OCI-LY3 (cell line): ENCODE results near the gene ANKRD11.

Experiments
- H2AFZ ChIP-seq: fragments of 200-600, 300-600 bp; shearing (Covaris generic); 2 replicates; pipeline ENCODE4 v1.6.0; 2014; ENCODE audit warnings: antibody characterized with exemption, low read depth, low read length
- H3K27ac ChIP-seq: fragments of 200-600, 300-600 bp; sonication (generic); 2 replicates; pipeline ENCODE4 v1.5.1; 2014; ENCODE audit warnings: mild to moderate bottlenecking, low read length, moderate library complexity, mixed read lengths
- H3K27me3 ChIP-seq: fragments of 200-600, 300-600 bp; sonication (generic); 2 replicates; pipeline ENCODE4 v1.6.1; 2014; ENCODE audit warnings: low read depth, low read length, mixed read lengths
- H3K36me3 ChIP-seq: fragments of 200-600, 300-600 bp; sonication (generic); replicated peaks from 2 replicates; pipeline ENCODE3; 2014; ENCODE audit warnings: low read depth, low read length, mixed read lengths
- H3K4me1 ChIP-seq: fragments of 300-600, 200-600 bp; sonication (generic); 2 replicates; pipeline ENCODE4 v1.6.1; 2014; ENCODE audit warnings: low read length, mixed read lengths
- H3K4me2 ChIP-seq: fragments of 200-600, 300-600 bp; sonication (generic); 2 replicates; pipeline ENCODE4 v1.6.1; 2014; ENCODE audit warnings: low read length, mixed read lengths
- H3K4me3 ChIP-seq: fragments of 300-600, 200-600 bp; sonication (generic); 2 replicates; pipeline ENCODE4 v1.5.1; 2014; ENCODE audit warnings: antibody characterized with exemption, mild to moderate bottlenecking, low read length, moderate library complexity
- H3K79me2 ChIP-seq: fragments of 300-600, 200-600 bp; shearing (Covaris generic); 2 replicates; pipeline ENCODE4 v1.6.1; 2014; ENCODE audit warnings: mild to moderate bottlenecking, low read length, mixed read lengths
- H3K9ac ChIP-seq: fragments of 300-600, 200-600 bp; shearing (Covaris generic); 2 replicates; pipeline ENCODE4 v1.6.0; 2014; ENCODE audit warnings: mild to moderate bottlenecking, low read length, moderate library complexity
- H3K9me3 ChIP-seq: fragments of 200-600, 300-600 bp; shearing (Covaris generic); 2 replicates; pipeline ENCODE4 v1.6.1; 2014; ENCODE audit warnings: low read length, mixed read lengths; ENCODE audit not compliant: insufficient read depth
- H4K20me1 ChIP-seq: fragments of 200-600, 300-600 bp; sonication (generic); 2 replicates; pipeline ENCODE4 v1.6.1; 2016; ENCODE audit warnings: low read length, mixed read lengths; ENCODE audit not compliant: insufficient read depth
- EZH2phosphoT487 ChIP-seq: fragments of 200-600 bp; shearing (Covaris generic); IDR thresholded peaks from 2 replicates; pipeline ENCODE4 v1.6.1; 2018; ENCODE audit warnings: antibody characterized with exemption, mixed run types, low read depth
- TF ChIP-seq, protein P1 (sequence below): fragments of 200-600, 300-600 bp; sonication (generic); IDR thresholded peaks from 2 replicates; pipeline ENCODE4 v1.5.1; 2014; ENCODE audit warnings: antibody characterized with exemption, low read length, low read depth

Gene ANKRD11

DNA sequence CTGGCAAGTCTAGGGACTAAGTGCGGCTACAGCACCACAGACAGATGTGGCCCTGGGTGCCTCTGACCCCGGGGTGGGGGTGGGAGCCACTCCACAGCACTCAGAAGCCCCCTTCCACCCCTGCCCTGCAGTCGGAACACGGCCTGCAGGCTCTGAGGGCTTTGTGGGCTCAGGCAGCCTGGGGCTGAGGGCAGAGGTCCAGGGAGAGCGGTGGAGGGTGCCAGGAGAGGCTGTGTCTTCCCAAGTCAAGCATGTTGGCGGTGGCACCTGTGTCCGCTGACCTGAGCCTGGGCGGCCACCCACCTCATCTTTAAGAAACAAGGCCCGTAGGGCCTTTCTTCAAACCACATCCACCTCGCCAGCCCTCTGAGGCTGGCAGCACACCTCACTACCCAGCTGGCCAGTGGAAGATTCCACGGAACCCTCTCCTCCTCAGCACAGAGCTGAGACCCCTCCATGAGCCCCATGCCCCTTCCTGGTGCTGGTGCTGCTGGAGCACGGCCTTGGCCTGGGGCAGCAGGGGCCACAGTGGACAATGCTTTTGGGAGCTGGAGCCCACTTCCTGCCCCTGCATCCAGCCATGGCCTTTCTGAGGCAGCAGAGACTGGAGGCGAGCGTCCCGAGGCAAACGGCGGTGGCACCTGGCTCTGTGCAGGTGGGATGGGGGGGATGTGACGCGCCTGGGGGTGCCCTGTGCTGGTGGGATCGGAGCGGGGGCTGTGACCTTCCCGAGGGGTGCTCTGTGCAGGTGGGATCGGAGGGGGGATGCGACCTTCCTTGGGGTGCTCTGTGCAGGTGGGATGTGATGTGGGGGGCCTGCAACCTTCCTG, 195.1 kb downstream of the ANKRD11 start:
- Histone ChIP-seq H3K4me3 (no peak overlapping the region), H3K4me1 (no peaks in the 10 kb centered on the region), H3K4me2 (no peak overlapping the region), H3K27ac (no peak overlapping the region), H2AFZ (no peak overlapping the region), H3K9me3 (no peaks in the 10 kb centered on the region), H3K36me3 (peaks cover 9% of the 10 kb centered on the region), H4K20me1 (peaks cover 72% of the 10 kb centered on the region), H3K79me2 (peaks cover 63% of the 10 kb centered on the region), H3K27me3 (no peaks in the 10 kb centered on the region), H3K9ac (no peak overlapping the region)
- TF ChIP-seq EZH2phosphoT487: no peak

DNA sequence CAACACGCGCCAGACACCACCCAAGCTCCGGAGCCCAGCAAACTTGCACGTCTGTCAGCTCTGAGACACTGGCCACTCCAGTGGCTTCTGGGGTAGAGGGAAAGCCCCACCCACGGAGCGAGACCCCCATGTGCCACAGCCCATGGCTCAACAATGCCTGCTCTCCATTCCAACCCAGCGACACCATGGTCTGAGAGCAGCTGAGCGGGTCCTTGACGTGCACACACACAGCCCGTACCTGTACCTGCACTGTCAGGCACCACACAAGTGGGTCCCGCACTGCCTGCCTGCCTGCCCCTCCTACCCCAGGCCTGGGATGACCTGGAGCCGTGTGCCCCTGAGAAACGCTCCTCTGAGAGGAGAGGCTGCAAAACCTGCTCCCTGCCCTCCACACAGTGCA, 195.9 kb downstream of the ANKRD11 start:
- Histone ChIP-seq H4K20me1 (peaks cover 72% of the 10 kb centered on the region), H3K27ac (no peak overlapping the region), H3K9ac (no peak overlapping the region), H3K4me1 (no peaks in the 10 kb centered on the region), H3K9me3 (no peaks in the 10 kb centered on the region), H3K27me3 (no peaks in the 10 kb centered on the region), H3K4me2 (no peak overlapping the region), H2AFZ (no peak overlapping the region), H3K36me3 (peaks cover 9% of the 10 kb centered on the region), H3K4me3 (no peak overlapping the region), H3K79me2 (peaks cover 62% of the 10 kb centered on the region)
- no peak for TF ChIP-seq EZH2phosphoT487
- TF ChIP-seq, protein P1, sequence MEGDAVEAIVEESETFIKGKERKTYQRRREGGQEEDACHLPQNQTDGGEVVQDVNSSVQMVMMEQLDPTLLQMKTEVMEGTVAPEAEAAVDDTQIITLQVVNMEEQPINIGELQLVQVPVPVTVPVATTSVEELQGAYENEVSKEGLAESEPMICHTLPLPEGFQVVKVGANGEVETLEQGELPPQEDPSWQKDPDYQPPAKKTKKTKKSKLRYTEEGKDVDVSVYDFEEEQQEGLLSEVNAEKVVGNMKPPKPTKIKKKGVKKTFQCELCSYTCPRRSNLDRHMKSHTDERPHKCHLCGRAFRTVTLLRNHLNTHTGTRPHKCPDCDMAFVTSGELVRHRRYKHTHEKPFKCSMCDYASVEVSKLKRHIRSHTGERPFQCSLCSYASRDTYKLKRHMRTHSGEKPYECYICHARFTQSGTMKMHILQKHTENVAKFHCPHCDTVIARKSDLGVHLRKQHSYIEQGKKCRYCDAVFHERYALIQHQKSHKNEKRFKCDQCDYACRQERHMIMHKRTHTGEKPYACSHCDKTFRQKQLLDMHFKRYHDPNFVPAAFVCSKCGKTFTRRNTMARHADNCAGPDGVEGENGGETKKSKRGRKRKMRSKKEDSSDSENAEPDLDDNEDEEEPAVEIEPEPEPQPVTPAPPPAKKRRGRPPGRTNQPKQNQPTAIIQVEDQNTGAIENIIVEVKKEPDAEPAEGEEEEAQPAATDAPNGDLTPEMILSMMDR: no peak

DNA sequence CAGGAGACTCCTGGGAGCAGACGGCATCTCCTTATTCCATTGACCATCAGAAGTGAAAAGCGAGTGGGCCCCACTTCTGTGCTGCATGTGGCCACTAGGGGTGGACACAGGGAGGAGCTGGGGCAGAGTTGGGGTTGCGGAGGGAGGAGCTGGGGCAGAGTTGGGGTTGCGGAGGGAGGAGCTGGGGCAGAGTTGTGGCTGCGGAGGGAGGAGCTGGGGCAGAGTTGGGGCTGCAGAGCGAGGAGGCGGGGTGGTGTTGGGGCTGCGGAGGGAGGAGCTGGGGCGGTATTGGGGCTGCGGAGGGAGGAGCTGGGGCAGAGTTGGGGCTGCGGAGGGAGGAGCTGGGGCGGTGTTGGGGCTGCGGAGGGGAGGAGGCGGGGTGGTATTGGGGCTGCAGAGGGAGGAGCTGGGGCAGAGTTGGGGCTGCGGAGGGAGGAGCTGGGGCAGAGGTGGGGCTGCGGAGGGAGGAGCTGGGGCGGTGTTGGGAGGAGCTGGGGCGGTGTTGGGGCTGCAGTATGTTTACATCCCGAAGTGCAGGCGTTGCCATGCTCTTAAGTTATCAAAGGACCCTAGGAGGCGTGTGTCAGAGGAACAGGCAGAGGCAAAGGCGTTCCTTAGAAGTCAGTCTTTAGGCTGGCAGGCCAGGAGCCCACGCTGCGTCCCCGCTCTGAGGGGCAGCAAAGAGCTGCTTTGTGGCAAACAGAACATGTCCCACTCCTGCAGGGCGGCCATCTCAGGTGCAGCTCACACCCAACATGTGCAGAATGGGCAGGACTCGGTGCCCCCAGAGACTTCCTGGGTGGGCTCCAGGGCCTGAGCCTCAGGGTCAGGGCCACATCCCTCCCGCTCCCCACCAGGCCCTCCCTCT, 196.9 kb downstream of the ANKRD11 start:
- Histone ChIP-seq H3K4me2 (no peak overlapping the region), H3K9ac (no peak overlapping the region), H4K20me1 (peaks cover 66% of the 10 kb centered on the region), H3K4me1 (no peaks in the 10 kb centered on the region), H3K27ac (no peak overlapping the region), H3K9me3 (no peaks in the 10 kb centered on the region), H2AFZ (no peak overlapping the region), H3K4me3 (no peak overlapping the region), H3K36me3 (peaks cover 16% of the 10 kb centered on the region), H3K79me2 (peaks cover 58% of the 10 kb centered on the region), H3K27me3 (no peaks in the 10 kb centered on the region)
- TF ChIP-seq, protein P1: no peak
- TF ChIP-seq EZH2phosphoT487: no peak

DNA sequence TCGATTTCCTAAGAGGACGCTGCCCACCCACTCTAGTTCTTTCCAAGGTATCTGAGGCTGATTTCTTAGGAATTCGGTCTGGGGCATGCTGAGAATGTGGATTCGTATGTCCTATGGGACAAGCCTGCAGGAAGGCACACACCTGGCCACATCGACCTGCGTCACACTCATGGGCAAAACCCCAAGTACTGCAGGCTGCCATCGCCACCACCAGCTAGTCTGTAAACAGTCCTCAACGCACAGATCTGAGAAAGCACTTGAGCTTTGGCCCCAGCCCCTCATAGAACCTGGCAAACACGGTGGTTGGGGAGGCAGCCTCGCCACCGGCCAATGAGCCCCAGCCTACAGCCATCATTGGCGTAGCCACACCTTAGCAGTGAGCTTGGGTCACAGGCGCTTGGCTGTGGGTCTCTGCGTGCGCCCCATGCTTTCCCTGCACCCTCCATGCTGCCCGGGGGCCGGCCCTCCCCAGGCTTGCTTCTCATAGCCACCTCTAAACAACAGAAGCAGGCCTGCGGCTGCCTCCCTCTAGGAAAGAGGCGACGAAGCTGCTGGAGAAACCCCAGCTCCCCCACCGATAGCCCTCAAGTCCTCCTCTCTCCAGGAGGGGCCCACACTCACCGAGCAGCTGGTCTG, 197.8 kb downstream of the ANKRD11 start:
- Histone ChIP-seq H3K79me2 (peaks cover 50% of the 10 kb centered on the region), H3K4me3 (no peak overlapping the region), H3K27me3 (no peaks in the 10 kb centered on the region), H3K4me2 (no peak overlapping the region), H3K27ac (no peak overlapping the region), H3K4me1 (no peaks in the 10 kb centered on the region), H3K9ac (no peak overlapping the region), H3K36me3 (peaks cover 23% of the 10 kb centered on the region), H2AFZ (no peak overlapping the region), H3K9me3 (no peaks in the 10 kb centered on the region), H4K20me1 (peaks cover 59% of the 10 kb centered on the region)
- TF ChIP-seq, protein P1: no peak
- TF ChIP-seq EZH2phosphoT487: no peak
